ENCODE data around the gene YWHAB.
"Not testable (repeated sequence)": the region's sequence is repeated elsewhere in the genome, so short reads cannot be mapped to it uniquely, and the experiment has no call there.

Gene YWHAB

DNA sequence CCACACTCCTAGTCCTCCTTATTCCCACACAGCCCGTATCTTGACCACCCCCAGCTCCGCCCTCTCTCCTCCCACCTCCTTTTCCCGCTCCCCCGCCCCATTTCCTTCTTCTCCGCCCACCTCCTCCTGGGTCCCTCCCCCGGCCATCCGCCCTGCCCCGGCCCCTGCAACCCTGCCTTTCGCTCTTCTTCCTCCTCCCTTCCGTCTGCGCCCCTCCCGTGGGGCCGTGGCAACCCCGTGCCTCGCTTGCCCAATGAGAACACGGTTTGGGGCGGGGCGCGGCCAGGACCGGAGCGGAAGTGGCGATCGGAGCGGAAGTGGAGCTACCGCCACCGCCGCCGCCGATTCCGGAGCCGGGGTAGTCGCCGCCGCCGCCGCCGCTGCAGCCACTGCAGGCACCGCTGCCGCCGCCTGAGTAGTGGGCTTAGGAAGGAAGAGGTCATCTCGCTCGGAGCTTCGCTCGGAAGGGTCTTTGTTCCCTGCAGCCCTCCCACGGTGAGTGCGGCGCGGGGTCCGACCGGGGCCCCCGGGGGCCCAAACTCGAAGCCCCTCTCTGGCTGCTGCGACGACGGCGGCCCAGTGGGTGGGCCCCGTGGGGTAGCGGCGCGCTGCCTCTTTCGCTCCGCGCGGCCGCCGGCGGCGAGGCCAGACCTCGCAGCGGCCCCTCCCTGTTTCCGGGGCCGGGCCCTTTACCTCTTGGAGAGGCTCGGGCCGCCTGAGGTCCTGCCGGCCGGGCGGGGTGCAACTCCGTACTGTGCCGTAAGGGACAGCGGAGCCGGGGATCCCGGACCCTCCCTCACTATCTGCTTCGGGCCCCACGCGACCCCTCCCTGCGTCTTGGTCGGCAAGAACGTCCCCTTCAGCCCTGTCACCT lies at the start of gene YWHAB:
Gene YWHAB, plus strand, starts transcription at position 314 of the 874 bp plus-strand sequence. CDS start 15,829 bp downstream, outside the sequence.
- FAIRE-seq: peak; percentile 86
- peak; percentile 98 for DNase-seq (ENCODE audit: extremely low spot score, insufficient read length, low read depth)

DNA sequence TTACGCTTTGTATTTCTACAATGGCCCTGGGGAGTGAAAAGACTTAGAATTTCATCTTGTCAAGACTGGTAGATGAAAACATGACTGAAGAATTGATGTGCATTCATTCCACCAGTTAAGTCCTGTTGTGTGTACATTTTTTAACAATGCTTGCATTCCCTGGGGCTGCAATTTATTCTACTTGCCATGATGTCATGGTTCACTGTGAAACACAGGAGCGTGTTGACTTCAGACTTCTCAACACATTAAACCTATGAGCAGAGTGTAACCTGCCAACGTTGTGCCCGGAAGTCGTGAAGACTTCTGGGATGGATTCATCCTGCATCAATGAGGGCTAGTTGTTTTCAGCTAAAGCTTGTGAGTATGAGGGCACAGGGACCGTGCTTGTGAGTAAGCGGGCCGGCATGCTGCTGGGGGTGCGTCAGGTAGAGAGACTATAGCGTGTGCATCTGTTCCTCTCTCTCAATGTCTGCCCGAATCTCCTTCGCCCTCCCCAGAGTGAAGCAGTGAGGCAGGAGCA lies 48.8 kb upstream of the YWHAB start:
- no peak for DNase-seq (ENCODE audit: extremely low spot score, insufficient read length, low read depth)
- no peak for FAIRE-seq

DNA sequence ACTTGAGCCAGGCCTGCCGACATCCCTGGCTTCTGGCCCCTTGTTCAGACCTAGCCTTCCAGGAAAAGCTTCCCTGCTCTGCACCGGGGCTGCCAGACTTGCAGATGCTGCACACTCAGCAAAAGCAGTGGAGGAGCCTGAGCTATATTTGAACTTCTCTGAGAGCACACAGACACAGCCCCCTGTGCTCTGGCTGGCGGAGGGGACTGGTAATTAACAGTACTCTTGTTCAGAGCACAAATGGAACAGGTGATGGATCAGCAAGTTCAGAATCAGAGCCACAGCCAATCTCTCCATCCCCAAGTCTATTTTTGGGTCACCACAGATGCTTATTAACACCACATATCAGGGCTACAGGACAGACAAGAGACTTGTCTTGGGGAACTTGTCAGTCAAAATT lies 47.6 kb upstream of the YWHAB start:
- FAIRE-seq: no peak

DNA sequence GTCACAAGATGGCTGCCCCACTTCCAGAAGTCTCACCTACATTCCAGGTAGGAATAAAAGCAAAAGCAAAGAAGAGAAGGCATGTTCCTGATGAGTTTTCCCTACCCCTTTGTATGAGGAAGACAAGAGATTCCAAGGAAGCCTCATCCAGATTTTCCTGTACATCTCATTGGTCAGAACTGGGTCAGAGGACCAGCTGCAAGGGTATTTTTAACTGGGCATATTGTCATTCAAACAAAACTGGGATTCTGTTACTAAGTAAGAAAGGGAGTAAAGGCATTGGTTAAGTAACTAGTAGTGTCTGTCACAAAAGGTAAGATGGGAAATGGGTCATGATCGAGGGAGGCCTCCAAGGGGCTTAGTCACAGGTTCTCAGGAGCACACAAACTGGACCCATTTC lies 47.0 kb upstream of the YWHAB start:
- no peak for FAIRE-seq
- no peak for DNase-seq (ENCODE audit: extremely low spot score, insufficient read length, low read depth)

More for the DNA sequence above, 47.6 kb upstream of the YWHAB start:
- DNase-seq (ENCODE audit: extremely low spot score, insufficient read length, low read depth): no peak

DNA sequence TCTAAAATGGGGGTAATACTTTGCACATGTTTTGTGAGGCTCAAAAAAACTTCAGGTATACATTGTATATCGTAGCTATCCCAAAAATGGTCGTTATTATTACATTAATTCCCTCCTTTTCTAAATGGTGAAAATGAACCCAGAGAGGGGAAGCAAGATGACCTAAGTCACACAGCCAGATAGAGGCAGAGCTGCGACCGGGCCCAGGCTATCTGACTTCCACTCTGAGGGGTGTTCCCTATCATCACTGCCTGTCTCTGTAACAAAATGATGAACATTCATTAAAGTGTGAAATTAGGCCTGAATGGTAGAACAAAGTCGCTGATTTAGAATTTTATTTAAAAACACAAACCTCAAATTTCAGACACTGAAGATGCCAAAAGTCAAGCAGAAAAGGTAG lies 46.0 kb upstream of the YWHAB start:
- DNase-seq (ENCODE audit: extremely low spot score, insufficient read length, low read depth) (no peak), FAIRE-seq (no peak)

DNA sequence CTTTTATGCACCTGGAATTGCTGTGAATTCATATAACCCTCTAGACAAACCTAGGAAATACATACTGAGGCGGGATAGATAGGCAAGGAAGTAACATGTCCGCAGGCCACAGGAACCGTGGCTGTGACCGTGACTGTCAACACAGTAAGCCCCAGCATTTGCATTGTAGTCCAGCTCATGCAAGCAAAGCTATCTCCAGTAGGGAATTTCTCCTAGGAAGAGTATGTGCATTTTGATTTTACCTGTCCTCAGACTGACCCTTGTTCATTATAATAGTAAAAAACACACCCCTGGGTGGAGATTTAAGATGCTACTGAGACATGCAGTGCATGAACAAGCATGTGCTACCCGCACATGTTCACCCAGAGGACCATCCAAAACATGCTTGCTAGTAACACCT lies 44.7 kb upstream of the YWHAB start:
- FAIRE-seq (no peak), DNase-seq (ENCODE audit: extremely low spot score, insufficient read length, low read depth) (no peak)

DNA sequence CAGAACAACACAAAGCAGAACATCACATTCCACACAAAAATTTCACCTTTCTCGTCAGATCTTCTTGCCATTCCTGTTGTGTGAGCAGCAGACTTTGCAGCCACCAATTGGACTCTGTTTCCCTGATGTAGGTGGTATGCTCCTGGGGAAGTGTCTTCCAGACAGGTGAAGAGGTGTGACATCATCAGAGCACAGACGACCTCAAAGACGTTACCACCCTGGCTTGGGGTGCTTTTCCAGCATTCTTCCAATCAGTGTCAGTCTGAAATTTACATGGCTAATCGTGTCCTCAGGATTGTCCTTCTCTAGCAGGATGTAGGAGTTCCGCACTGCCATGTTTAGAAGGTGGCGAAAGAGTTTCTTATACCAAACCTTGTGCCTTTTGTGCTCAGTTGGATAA lies 43.5 kb upstream of the YWHAB start:
- no peak for FAIRE-seq

DNA sequence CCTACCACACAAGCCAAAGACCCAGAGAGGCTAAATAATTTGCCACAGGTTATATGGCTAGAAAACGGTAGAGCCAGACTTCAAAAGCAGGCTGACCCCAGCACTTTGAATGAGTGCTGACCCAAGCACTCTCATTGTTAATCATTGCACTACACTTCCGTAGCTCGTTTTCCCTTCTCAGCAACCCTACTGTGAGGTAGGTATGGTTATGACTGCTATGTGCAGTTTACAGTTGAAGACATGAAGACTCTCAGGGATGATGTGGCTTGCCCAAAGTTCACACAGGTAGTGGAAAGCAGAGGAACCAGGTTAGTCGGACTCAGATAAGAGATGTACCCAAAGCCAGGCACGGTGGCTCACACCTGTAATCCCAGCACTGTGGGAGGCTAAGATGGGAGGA lies 41.6 kb upstream of the YWHAB start:
- DNase-seq (ENCODE audit: extremely low spot score, insufficient read length, low read depth) (no peak), FAIRE-seq (no peak)

More for the DNA sequence above, 43.5 kb upstream of the YWHAB start:
- DNase-seq (ENCODE audit: extremely low spot score, insufficient read length, low read depth): no peak

DNA sequence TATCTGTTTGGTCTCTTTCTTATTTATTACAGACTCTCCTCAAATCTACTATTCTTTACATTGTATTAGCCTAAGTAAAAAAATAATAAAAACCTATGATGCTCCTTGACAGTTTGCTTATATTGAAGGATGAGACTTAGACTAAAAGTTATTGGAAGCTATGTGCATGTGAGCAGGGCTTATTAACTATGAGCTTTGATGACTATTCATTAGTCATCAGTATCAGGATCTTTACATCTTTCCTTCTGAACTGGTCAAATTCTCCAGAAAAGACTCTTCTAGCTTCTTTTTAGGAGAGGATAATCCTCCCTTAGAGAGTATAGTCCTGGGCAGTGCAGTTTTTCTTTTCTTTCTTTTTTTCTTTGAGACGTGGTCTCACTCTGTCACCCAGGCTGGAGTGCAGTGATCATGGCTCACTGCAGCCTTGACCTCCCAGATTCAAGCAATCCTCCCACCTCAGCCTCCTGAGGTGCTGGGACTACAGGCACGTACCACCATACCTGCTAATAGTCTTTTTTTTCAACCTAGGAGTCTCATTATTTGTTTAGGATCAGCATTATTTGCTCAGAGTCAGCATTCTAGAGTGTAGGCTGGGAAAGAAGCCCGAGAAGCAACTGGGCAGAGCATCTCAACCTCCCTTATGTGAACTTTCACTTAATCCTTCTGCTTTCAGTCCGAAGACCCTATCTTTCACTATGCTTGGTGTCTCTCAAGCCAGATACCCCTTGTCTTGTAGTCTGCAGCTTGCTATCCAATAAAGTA lies 37.1 kb upstream of the YWHAB start:
- FAIRE-seq: no peak

DNA sequence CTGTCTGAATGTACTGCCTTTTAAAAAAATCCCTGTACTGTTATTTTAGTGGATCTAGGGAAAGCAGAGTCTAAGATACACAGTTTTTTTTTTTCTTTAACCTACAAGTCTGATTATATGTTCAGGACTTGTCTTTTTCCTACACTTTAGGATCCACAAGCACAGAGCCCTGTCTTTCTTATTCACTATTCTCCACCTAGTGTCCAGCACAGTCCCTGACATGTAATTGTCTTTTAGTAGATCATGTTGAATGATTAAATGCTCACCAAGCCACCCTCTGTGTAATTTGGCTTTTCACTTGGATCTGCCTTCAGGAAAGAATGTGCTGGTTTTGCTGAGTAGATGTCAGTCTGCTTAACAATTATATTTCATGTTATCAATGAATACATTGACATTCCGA lies 35.8 kb upstream of the YWHAB start:
- DNase-seq (ENCODE audit: extremely low spot score, insufficient read length, low read depth): no peak
- FAIRE-seq: no peak

More for the DNA sequence above, 37.1 kb upstream of the YWHAB start:
- no peak for DNase-seq (ENCODE audit: extremely low spot score, insufficient read length, low read depth)

DNA sequence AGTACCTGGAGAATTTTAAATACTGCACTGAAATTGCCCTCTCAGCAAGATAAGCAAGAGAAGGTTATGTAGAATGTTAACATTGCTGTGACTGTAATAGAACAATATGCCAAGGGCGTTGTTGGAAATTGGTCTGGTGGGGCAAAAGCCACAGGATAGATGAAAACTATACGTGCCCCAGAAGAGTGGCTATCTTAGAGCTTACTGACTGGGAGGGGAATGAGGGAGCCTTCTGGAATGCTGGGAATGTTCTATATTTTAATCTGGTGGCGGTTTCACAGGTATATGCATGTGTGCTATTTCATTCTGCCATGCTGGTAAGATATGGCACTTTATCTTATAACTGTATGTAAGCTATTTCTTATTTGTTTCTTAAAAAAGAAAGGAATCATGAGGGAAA lies 35.2 kb upstream of the YWHAB start:
- DNase-seq (ENCODE audit: extremely low spot score, insufficient read length, low read depth) (no peak), FAIRE-seq (no peak)

DNA sequence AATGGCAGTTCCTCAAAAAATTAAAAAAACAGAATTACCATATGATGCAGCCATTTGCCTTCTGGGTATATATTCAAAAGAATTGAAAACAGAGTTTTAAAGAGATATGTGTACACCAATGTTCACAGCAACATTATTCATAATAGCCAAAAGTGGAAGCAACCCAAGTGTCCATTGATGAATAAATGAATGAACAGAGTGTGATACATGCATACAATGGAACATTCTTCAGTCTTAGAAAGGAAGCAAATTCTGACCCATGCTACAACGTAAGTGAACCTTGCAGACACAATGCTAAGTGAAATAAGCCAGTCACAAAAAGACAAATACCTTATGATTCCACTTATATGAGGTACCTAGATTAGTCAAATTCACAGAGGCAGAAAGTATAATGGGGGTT lies 34.7 kb upstream of the YWHAB start:
- no peak for FAIRE-seq
- DNase-seq (ENCODE audit: extremely low spot score, insufficient read length, low read depth): no peak

DNA sequence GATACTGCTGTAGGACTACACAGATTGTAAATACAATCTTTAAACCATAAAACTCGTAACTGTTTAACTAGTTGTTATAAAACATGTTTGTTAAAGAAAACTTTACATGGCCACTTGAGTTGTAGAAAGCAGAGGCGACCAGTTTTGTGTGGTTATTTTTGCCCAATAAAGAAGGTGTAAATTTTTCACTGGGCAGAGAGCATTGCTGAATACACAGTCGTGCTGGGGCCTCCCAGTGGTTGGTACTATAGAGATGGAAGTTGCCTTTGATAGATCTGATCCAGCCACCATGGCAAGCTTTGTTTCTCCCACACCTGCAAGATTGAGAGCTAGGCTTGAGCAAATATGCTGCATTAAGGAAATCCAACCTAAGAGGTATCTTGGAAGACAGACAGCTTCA lies 34.0 kb upstream of the YWHAB start:
- FAIRE-seq (no peak), DNase-seq (ENCODE audit: extremely low spot score, insufficient read length, low read depth) (no peak)

DNA sequence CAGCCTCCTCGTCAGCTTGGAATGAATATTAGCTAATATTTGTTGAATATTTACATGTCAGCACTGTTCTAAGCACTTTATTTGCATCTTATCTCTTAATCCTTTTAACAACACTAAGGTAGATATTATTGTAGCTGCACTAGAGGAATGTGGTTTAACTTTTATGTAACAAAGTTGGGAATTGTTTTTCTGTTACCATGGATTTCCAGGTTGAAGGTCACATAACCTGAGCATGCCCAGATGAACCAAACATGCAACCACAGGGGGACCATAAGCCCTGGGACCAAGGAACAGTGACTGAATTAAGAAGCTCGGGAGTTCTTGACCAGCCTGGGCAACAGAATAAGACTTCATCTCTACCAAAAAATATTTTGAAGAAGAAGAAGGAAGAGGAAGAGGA lies 29.1 kb upstream of the YWHAB start:
- FAIRE-seq (no peak), DNase-seq (ENCODE audit: extremely low spot score, insufficient read length, low read depth) (no peak)

DNA sequence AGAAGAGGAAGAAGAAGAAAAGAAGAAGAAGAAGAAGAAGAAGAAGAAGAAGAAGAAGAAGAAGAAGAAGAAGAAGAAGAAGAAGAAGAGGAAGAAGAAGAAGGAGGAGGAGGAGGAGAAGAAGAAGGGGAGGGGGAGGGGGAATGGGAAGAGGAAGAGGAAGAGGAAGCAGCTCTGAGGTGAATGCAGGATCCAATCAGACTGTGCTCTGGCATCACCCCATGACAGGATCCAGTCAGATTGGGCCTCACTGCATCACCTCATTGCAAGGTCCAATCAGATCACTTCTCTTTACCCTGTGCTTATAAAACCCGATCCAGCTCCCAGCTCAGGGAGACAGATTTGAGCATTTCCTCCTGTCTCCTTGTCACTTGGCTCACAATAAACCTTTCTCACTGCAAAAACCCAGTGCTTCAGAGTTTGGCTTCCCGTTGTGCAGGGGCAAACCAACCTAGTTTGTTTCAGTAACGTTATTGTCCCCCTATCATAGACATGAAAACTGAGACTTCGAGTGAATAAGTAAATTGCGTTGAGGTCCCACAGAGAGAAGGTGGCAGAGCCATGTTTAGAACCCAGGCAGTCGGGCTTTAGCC lies 28.6 kb upstream of the YWHAB start:
- FAIRE-seq: no peak
- no peak for DNase-seq (ENCODE audit: extremely low spot score, insufficient read length, low read depth)

DNA sequence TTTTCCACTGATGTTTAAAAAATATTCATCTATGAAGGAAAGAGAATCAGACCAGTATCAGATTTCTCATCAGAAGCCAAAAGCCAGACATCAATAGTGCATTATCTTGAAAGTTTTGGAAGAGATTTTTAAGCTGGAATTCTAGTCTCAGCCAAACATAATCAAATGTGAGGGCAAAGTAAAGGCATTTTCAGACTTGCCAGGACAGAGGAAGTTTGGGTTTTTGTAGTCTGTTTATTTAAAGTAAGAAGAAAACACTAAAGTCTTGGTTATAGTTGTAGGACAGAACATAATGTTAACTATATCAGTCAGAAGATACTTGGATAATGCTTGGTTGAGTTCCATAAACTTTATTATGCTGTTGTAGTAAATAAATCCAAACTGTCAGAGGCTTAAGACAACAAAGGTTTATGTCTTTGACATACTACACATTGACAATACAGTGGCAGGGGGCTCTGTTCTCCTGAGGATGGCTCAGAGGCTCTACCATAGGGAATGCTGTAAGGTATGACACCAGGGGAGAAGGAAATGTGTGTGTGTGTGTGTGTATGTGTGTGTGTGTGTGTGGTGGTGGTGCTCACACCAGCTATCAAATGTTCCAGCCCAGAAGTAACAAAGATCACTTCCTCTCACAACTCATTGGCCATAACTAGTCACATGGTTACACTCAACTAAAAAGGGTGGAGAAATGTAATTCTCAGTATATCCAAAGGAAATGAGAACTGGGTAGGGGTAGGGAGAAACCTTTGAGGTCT lies 26.7 kb upstream of the YWHAB start:
- FAIRE-seq (no peak), DNase-seq (ENCODE audit: extremely low spot score, insufficient read length, low read depth) (no peak)

DNA sequence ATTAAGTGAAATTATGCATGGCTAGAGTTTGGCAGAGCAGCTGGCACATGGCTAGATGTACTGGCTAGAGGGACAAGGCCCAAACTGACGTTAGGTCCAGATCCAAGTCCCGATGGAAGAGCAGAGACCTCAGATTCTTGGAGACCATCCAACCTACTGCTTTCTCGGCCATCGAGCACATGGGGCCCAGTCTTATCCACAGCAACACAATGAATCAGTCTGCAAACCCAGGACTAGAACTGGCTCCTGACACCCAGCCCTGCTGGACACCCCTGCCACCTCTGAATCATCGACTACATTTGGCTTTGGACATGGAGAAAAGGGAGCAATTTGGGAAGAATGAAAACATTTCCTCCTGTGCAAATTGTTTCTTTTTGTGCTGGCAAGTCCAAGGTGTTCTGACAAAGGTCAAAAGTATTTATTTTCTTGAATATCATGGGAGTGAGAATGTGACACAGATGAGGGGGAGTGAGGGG lies 23.9 kb upstream of the YWHAB start:
- DNase-seq (ENCODE audit: extremely low spot score, insufficient read length, low read depth): no peak
- FAIRE-seq: no peak

DNA sequence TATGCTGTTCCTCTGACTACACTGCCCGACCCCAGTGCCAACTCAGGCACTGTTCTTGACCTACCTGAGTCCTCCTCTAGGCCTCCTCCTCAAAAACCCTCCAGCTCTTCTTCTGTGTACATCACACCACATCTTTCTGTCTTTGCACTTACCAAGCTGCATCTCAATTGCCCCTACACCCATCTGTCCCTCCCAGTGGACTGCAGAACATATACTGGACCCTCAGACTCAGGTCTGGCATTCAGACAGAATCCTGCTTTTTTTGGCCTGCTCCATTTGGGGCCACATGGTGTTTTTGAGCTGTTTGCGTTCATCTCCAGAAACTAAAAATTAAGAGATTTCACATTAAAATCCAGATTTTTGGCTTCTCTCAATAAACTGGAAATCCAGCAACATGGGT lies 23.2 kb upstream of the YWHAB start:
- no peak for FAIRE-seq
- no peak for DNase-seq (ENCODE audit: extremely low spot score, insufficient read length, low read depth)

DNA sequence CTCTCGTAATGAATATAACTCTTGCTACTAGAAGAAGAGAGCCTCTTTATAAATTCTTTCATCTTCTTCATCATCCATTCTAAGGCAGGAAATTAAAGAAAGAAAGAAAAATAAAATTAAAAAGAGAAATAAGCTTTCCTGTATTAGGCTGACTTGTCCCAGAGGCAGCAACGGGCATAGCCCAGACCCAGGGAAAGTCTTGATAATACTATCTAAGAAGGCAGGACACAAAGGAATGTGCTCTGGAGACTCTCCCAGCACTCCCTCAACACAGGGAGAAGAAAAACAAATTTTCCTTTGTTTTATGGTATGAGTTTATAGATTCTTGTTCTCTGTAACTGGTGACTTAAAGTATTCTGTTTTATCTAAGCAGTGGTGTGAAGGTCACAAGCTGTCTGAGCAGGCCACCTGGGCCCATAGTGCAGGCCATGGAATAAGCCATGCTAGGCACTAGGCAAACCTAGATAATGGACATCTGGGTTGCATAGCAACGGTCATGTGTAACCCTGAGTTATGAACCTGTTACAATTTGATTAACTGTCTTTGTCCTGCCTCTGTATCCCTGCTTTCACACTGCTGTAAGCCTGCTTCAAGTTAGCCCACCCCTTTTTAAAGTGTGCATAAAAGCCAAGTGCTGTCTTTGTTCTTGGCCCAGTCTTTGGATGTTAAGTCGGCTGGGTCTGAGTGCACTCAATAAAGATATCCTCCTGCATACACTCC lies 22.0 kb upstream of the YWHAB start:
- FAIRE-seq; DNase-seq (ENCODE audit: extremely low spot score, insufficient read length, low read depth): not testable (repeated sequence)

All from GM18507 (cell line).